ENCODE measurements around the gene GAMT.

The GAMT gene

DNA sequence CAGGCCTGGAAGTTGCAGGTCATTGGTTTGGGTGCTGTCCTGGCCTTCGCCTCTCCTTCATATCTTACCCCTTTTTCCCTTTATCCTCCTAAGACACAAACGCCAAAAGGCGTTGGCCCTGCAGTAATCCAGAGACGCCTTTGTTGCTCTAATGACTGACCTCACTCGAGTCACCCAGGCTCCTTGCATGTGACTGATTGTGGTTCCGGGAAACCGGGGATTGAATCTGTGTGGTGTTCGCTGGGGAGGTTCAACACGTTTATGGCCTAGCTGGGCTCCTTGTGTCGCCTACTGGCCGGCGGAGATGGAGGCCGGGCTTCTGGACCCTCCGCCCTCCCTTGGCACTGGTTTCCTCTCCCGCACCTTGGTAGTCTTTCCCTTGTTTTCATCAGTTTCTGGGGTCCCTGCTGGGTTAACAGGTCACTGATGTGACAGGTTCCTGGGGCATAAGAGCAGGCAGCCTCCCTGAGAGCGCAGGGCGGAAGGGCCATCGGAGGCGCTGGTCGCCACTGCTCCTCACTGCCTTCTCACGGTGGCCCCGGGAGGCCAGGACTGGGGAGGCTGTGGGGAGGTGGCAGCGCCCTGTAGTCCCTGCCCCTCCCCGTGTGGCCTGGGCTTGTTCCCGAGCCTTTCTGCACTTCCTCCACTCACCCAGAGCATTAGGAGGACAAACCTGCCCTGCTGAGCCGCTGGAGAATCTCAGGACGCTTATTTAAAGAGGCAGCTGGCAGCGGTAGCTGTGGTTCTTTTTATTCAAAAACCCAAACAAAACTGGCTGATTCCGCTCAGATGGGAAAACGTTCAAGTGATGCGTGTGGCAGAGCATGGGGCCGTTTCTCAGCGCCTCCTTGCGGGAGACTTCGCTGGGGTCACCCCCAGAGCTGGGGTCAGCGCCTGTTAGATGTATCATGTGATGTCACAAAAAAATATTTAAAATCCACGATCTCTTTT is 35.7 kb downstream of the GAMT start:
- no peak for DNase-seq (ENCODE audit: low read depth in 2 of 2)

DNA sequence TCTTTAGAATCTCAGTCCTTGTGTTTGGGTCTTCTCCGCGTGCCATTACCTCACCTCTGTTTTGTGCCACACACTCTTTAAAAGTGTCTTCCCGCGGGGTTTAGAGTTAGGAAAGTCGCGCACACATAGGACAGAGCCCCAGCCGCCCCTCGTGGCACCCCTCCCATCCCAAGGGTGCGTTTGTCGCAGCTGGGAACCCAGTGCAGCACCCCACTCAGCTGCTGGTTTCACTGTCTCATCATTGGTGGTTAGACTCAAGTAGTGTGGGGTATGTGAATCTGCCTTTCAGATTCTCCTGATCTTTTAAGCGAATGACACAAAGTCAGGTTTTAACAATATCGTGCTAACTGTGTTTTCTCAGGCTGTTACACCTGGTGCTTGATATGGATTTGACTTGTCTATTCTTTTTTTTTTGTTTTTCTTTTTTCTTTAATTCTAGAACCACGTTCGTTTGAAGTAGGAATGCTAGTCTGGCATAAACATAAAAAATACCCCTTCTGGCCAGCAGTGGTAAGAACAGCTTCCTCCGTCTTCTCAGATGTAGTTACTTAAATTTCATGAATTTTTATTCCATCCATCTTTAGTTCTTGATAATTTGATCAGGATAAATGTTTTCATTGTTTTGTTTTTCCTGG is 37.2 kb downstream of the GAMT start:
- DNase-seq (ENCODE audit: low read depth in 2 of 2) = no peak

DNA sequence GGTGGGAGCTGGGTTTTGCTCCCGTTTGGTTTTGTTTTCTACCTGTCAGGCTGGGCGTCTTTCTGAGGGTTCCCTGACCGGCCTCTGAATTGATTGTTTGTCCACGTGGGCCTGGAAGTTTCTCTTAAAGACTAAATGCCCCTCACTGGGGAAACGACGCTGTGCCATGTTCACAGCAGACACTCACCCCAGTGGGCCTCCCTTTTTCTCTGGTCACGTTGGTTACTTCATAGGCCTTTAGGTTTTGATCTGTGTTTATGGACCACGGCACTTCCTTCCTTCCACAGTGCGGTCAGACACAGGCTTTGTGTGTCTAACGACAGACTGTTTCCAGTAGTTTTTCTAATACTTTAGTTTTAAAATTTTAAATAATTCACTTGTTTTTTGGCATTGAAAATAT is 37.7 kb downstream of the GAMT start:
- peak in 1 of 2 donors; percentile 14 for DNase-seq (ENCODE audit: low read depth in 2 of 2)

DNA sequence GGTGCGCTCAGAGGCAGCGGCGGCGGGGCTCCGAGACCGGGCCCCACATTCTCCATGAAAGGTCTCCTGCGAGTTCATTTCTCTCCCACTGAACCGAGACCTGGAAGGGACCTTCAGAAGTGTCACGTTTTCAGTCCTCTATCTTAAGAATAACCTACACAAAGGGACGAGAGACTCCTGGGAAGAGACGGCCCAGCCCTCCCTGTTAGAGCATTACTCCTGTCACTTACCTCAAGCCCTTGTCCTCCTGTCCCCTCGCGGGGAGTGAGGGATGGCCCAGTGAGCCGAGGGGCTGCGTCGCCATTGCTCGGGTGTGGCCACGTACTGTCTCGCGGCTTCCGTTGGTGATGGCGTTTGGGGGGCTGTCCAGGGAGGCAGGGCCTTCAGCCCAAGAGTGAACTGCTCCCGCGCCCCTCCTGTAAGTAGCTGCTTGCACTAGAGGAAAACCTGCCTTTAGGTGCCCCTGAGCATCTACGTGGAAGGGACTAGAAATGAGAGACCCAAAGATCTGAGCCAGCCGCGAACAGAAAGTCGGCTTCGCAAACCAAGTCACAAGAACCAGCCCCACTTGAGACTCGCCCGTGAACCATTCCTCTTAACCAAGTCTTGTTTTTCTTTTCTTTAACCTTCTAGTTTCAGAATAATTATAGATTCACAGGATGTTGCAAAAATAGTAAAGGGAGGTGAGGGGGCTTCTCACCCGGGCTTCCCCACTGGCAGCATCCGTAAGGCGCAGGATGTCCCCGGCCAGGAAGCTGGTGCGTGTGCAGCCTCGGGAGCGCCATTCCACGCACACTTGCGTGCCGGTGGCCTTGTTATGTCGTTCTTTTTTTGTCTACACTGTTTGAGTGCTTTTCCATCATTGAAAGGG is 38.7 kb downstream of the GAMT start:
- no peak for DNase-seq (ENCODE audit: low read depth in 2 of 2)

DNA sequence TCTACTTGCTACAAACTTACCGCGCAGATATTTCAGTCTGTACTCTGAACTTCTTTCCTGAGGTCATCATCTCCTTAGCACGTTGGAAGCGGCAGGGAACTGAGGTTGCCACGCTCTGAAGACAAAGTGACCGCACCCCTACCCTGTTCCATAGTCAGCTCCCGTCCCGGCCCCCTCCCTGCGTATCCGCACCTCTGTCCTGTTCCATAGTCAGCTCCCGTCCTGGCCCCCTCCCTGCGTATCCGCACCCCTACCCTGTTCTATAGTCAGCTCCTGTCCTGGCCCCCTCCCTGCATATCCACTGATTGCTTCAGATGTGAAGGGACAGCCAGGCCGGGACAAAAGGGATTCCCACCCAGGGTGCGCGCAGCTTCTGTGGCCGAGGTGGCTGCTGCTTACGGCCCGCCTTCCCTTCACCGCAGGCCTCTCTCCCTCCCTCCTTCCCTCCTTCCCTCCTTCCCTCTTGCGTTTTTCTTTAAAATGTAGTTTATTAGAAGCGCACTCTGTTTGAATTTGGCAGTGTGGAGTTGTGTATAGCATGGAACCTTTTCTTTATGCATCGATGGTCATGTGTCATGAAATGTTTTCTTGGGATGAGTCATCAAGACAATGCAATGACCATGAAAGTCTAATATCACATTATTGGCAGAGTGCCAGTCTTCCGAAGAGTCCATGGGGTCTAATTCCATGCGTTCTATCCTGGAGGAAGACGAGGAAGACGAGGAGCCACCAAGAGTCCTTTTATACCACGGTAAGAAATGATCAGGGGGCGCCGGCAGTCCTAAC is 39.5 kb downstream of the GAMT start:
- no peak for DNase-seq (ENCODE audit: low read depth in 2 of 2)

DNA sequence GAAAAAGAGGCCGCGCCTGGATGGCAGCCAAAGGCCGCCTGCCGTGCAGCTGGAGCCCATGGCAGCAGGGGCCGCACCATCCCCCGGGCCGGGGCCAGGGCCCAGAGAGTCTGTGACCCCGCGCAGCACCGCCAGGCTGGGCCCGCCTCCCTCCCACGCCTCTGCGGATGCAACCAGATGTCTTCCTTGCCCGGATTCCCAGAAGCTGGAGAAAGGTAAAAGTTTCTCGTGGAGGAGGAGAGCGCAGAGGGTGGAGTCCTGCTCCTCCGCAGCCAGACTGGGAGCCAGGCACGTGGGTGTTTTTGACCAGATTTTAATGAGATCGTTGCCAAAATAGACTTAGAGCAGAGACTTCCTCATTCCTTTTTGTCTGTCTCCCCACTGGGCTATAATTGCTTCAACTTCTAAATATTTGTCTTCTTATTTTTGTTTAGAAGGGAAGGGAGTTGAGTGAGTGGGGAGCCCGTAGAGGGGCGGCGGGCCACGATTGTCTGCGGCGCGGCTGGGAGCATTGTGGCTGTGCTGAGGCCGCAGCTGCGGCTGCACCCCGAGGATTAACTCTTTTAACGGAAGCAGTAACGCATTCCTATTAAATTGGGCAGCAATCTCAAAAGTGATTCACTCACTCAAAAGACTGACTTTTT is 40.4 kb downstream of the GAMT start:
- DNase-seq (ENCODE audit: low read depth in 2 of 2) = no peak

DNA sequence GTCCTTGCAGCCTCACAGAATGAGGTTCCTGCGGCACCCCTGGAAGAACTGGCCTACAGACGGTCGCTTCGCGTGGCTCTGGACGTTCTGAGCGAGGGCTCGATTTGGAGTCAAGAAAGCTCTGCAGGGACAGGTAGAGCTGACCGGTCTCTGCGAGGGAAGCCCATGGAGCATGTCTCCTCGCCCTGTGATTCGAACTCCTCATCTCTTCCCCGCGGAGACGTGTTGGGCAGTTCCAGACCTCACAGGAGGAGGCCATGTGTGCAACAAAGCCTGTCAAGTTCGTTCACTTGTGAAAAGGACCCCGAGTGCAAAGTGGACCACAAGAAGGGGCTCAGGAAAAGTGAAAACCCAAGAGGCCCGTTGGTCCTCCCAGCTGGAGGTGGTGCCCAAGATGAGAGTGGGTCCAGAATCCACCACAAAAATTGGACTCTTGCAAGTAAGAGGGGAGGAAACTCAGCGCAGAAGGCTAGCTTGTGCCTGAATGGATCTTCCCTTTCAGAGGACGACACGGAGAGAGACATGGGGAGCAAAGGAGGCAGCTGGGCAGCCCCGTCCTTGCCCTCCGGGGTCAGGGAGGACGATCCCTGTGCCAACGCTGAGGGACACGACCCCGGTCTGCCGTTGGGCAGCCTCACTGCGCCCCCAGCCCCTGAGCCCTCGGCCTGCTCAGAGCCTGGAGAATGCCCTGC is 41.1 kb downstream of the GAMT start:
- DNase-seq (ENCODE audit: low read depth in 2 of 2) = no peak

DNA sequence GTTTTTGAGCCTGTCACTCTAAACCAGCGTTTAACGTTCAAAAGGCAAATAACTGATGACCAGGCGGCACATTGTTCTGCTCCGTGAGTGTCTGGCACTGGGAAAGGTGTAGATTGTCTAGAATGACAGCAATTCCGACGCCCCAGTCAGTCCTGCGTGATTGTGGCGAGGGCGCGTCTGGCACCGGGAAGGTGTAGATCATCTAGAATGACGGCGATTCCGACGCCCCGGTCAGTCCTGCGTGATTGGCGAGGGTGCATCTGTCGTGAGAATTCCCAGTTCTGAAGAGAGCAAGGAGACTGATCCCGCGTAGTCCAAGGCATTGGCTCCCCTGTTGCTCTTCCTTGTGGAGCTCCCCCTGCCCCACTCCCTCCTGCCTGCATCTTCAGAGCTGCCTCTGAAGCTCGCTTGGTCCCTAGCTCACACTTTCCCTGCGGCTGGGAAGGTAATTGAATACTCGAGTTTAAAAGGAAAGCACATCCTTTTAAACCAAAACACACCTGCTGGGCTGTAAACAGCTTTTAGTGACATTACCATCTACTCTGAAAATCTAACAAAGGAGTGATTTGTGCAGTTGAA is 43.7 kb downstream of the GAMT start:
- no peak for DNase-seq (ENCODE audit: low read depth in 2 of 2)

DNA sequence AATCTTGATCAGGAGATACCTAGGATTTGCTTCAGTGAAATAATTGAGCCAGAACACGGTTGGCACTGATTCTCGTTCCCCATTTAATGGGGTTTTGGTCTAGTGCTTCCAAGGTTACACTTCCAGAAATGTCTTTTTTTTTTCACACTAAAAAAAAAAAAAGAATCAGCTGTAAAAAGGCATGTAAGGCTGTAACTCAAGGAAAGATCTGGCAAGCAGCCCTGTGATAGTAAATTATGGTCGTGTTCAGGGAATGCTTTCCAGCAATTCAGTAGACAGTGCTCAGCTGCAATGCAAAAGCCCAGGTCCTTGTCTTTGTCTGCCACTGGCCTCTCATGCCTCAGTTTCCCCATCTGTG is 44.9 kb downstream of the GAMT start:
- no peak for DNase-seq (ENCODE audit: low read depth in 2 of 2)

DNA sequence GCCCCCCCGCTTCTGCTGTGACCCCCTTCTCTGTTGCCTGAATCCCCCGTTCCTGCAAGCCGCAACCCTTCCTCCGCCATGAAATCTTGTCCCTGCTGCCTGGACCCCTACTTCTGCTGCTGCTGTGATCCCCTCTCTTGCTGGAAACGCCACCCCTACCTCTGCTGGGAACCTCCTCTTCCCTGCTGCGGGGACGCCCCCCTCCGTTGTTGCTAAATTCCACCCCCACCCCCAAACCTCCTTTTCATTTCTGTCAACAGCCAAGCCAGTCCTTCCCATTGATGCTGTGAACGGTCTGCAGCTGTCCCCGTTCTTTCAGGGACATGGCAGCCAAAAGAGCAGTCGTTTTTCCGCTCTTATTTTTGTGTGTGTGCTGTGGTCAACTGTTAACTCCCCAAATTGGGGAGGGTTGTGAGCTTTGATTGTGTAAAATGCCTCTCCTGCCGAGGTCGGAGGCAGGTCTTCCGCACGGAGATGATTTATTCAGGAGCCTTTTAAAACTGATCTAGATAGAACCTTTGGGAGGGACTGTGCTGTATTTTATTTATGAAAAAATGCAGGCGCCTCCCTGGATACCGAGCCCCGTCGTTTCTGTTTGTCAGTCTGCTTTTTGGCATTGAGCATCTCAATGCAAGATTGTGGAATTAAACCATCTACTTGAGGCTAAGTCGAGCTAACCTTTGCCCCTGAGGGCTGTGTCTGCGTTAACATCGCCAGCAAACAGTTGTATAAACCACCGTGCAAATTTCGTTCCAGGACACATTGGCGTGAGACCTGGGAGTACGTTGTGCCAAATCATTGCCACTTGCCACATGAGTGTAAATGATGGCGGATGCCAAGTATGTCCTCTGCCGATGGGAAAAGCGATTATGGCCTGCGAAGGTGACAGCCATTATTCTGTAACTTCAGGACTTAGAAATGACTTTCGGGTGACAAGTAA is 45.5 kb downstream of the GAMT start:
- DNase-seq (ENCODE audit: low read depth in 2 of 2) = no peak

DNA sequence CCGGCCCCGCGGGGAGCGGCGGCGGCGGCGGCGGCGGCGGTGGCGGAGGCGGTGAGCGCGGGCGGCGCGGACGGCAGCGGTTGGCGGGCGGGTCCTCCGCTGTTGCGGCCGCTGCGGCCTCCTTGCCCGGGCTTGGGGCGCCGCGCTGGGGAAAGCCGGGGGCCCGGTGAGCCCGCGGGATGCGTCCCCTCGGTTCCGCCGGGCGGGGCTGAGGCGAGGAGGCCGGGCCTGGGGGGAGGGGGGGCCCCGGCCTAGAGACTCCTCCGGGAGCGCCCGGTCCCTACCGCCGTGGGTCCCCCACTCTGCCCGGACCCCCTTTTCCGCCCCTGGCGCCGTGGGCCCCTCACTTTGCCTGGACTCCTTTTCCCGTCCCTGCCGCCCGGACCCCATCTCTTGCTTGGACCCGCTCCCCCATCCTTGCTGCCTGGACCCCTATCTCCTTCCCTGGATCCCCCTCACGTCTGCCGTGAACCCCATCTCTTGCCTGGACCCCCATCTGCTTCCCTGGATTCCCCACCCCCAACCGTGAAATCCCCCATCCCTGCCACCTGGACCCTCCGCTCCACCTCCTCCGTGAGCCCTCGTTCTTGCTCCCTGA is 46.3 kb downstream of the GAMT start:
- DNase-seq (ENCODE audit: low read depth in 2 of 2) = no peak

DNA sequence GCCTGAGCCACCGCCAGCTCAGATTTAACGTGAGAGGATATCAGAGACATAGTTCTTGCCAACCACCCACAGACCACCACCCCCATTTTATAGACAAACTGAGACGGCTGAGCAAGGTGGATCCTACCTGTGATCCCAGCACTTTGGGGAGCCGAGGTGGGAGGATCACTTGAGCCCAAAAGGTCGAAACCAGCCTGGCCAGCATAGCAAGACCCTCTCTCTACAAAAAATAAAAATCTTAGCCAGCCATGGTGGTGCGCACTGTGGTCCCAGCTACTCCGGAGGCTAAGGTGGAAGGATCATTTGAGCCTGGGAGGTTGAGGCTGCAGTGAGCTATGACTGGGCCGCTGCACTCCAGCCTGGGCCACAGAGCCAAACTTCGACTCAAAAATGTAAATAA is 48.2 kb downstream of the GAMT start:
- no peak for DNase-seq (ENCODE audit: low read depth in 2 of 2)

DNA sequence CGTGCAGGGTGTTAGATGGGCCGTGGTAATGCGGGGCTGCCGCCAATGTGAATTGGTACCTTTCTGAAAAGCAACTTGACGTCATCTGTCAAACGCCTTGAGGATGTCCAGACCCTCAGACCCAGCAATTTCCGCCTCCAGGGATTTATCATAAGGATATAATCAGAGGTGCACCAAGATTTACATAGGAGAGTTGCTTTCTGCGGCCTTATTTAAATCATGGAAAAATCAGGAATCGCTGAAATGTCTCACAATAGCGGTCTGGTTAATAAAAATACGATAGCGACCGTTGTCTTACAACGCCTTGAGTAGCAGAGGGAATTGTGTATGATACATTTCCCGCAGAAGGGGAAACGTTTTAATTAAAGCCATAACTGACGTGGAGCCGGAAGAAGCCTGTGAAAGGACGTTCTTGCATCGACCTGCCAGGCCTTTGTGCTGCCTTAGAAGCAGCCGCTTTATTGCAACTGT is 49.9 kb downstream of the GAMT start:
- no peak for DNase-seq (ENCODE audit: low read depth in 2 of 2)

DNA sequence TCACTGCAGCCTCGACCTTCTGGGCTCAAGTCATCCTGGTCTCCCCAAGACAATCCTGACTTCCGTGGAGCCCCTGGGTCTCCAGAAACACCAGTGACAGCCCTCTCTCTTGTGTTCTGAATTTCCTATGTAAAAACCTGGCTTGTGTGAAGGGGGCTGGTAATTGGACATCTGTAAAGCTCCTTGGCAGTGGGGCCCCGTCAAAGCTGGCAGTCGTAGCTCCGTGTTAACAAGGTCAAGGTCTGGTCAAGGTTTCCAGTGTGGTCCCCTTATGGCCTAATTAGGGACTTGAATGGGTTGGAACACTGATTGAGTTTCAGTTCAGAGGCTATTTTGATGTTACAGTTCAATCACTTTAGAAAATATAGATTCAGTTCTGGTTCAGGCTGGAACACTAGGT is 50.5 kb downstream of the GAMT start:
- DNase-seq (ENCODE audit: low read depth in 2 of 2) = no peak

DNA sequence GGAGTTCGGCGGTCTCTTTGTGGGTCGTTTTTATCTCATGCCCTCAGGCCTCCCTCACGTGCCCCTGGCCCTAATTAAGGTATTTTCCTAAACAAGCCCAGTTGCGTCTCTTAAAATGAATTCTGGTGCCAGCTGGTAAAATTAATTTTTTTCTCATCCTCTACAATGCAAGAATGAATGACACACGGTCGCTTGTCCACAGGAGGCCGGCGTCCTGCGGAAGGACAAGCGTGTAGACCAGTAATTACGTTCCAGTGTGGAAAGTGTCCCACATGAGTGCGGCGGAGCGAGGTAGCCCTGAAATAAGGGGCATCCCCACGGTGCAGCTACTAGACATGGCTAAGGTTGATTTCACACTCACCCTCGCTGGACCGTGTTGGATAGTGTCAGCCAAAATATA is 52.1 kb downstream of the GAMT start:
- DNase-seq (ENCODE audit: low read depth in 2 of 2) = no peak

Measured in stimulated activated CD8-positive, alpha-beta memory T cell treated with anti-CD3 and anti-CD28 coated beads, Interleukin-7, amount 100 ng/mL, for 1 hour (primary cell).